ENCODE measurements around the gene GGA1.

DNA sequence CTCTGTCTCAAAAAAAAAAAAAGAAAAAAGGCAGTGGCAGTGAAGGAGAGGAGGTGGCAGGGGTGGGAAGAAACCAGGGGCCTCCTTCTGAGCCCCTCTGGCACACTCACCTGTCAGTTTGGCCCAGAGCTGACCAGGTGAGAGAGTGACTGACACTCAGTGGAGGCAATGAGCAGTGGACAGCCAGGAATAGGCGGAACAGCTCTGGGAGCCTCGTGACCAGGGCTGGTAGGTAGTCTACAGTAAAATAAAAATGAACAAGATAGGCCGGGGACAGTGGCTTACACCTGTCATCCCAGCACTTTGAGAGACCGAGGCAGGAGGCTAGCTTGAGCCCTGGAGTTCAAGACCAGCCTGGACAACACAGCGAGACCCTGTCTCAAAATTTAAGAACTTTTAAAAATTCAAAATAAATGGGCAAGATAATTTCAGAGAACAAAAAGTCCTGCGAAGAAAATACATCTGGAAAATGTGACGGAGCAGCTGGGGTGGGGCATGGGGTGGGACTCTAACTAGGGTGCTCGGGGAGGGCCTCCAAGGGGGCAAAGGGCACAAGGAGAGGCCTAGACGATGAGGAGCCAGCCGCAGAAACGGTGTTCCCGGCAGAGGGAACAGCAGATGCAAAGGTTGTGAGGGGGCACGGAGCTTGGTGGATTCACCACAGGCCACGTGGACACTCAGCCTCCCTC, 46.1 kb downstream of the GGA1 start:
- TF ChIP-seq, protein P1, sequence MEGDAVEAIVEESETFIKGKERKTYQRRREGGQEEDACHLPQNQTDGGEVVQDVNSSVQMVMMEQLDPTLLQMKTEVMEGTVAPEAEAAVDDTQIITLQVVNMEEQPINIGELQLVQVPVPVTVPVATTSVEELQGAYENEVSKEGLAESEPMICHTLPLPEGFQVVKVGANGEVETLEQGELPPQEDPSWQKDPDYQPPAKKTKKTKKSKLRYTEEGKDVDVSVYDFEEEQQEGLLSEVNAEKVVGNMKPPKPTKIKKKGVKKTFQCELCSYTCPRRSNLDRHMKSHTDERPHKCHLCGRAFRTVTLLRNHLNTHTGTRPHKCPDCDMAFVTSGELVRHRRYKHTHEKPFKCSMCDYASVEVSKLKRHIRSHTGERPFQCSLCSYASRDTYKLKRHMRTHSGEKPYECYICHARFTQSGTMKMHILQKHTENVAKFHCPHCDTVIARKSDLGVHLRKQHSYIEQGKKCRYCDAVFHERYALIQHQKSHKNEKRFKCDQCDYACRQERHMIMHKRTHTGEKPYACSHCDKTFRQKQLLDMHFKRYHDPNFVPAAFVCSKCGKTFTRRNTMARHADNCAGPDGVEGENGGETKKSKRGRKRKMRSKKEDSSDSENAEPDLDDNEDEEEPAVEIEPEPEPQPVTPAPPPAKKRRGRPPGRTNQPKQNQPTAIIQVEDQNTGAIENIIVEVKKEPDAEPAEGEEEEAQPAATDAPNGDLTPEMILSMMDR (IDR thresholded peaks at IDR 0.05): no peak
- TF ChIP-seq POLR2A (IDR thresholded peaks at IDR 0.05; ENCODE audit: low read depth) (no peak), POLR2AphosphoS5 (IDR thresholded peaks at IDR 0.05) (no peak)
